ENCODE measurements around the gene DNAL4. TPM values are rescaled to one million over a fixed set of nuclear protein-coding genes. Genes with fewer than 3 reads are reported as not detected.

The DNAL4 gene
- total and polyA plus RNA-seq, 11 donors = 7.9 to 16.4 (median 10.4) TPM

GRCh38 chr22:38753948-38754750 is 39.8 kb downstream of the DNAL4 start:
- peak in 4 of 5 donors; percentile 50 to 65 (median 55) for DNase-seq
- peaks cover 0 to 46% (median 38%) of the 10 kb centered on the region in 9 donors for H3K36me3 ChIP-seq
- H3K4me1 ChIP-seq = peaks cover 0 to 65% (median 27%) of the 10 kb centered on the region in 12 donors
- peak in 3 of 4 donors; percentile 22 to 31 (median 24) for ATAC-seq
- no peaks in the 10 kb centered on the region for H3K9me3 ChIP-seq
- no peak for TF ChIP-seq CTCF (IDR thresholded peaks at IDR 0.05)
- no peak for TF ChIP-seq POLR2A (IDR thresholded peaks at IDR 0.05)
- H3K27me3 ChIP-seq = no peaks in the 10 kb centered on the region
- H3K27ac ChIP-seq = peak overlapping the region; percentile 92 to 99 (median 97)
- H3K4me3 ChIP-seq = peak overlapping the region; percentile 34 to 92 (median 72)
- intact Hi-C loops (cut with DNase I) = loop anchor here in 2 of 10 donors (5.0 kb wide), 2 partner anchors 37 to 47 kb away; partner anchors contain the start of gene GTPBP1 (in 1 of the 2)
- 21 to 30% (median 24%) methylated on average over 12 of the region's 12 CpGs for WGBS, 4 donors

GRCh38 chr22:38751422-38752346 is 42.3 kb downstream of the DNAL4 start:
- Histone ChIP-seq H3K4me3 (peak overlapping the region in 1 of 12 donors; percentile 85), H3K36me3 (peaks cover 0 to 70% (median 63%) of the 10 kb centered on the region in 9 donors), H3K4me1 (peaks cover 0 to 55% (median 25%) of the 10 kb centered on the region in 12 donors), H3K27me3 (no peaks in the 10 kb centered on the region), H3K9me3 (no peaks in the 10 kb centered on the region), H3K27ac (peak overlapping the region in 6 of 12 donors; percentile 13 to 98 (median 29))
- intact Hi-C loops (cut with DNase I) = loop anchor here in 2 of 10 donors (5.0 kb wide), 2 partner anchors 34 to 44 kb away; partner anchors contain the start of gene GTPBP1 (in 1 of the 2)
- TF ChIP-seq POLR2A (IDR thresholded peaks at IDR 0.05) (no peak), CTCF (IDR thresholded peaks at IDR 0.05) (no peak)
- ATAC-seq (no peak), DNase-seq (peak in 3 of 5 donors; percentile 52 to 84 (median 64))
- 77 to 87% (median 84%) methylated on average over 23 to 24 of the region's 24 CpGs for WGBS, 4 donors

- Histone ChIP-seq H3K9me3 (no peaks in the 10 kb centered on the region), H3K4me1 (peaks cover 0 to 48% (median 19%) of the 10 kb centered on the region in 12 donors), H3K36me3 (peaks cover 0 to 77% (median 69%) of the 10 kb centered on the region in 9 donors), H3K4me3 (peak overlapping the region in 1 of 12 donors; percentile 85), H3K27me3 (no peaks in the 10 kb centered on the region), H3K27ac (peak overlapping the region in 3 of 12 donors; percentile 13 to 98 (median 31))
- intact Hi-C loops (cut with DNase I) = loop anchor here in 2 of 10 donors (5.0 kb wide), 2 partner anchors 34 to 44 kb away; partner anchors contain the start of gene GTPBP1 (in 1 of the 2)
- 86 to 90% (median 88%) methylated on average over 12 of the region's 12 CpGs for WGBS, 4 donors
- ATAC-seq (no peak), DNase-seq (no peak)
- TF ChIP-seq POLR2A (IDR thresholded peaks at IDR 0.05) (no peak), CTCF (IDR thresholded peaks at IDR 0.05) (no peak)
Observed at GRCh38 chr22:38751066-38751421, 42.9 kb downstream of the DNAL4 start.
